Lung (tissue), 12 donors: ENCODE measurements around the gene STUM. TPM values are rescaled to one million over a fixed set of nuclear protein-coding genes. Genes with fewer than 3 reads are reported as not detected.
"Not testable (repeated sequence)": the region's sequence is repeated elsewhere in the genome, so short reads cannot be mapped to it uniquely, and the experiment has no call there.

Experiments used
- ATAC-seq: fragments of 200-7000 bp; cut with Tn5 transposase; one replicate; pipeline ENCODE4 v1.9.1; 2020; ENCODE audit warnings: moderate number of reproducible peaks; ENCODE audit not compliant: insufficient read depth, low FRiP score
- DNase-seq, 3 donors: peaks; one replicate each; pipeline ENCODE4 v3.0.0-alpha.2; 2013 to 2017
- H3K27ac ChIP-seq, 2 donors: one replicate each; pipeline ENCODE4 v1.5.1; 2013; ENCODE audit warnings: mild to moderate bottlenecking in 2 of 2, moderate library complexity in 2 of 2, control low read depth in 1 of 2, inconsistent platforms in 1 of 2, low read depth in 1 of 2, low read length in 1 of 2
- H3K27me3 ChIP-seq, 3 donors: one replicate each; pipeline ENCODE4 v1.5.1; 2013; ENCODE audit warnings: low read length in 2 of 3; ENCODE audit not compliant: control insufficient read depth in 3 of 3, insufficient read depth in 3 of 3
- H3K36me3 ChIP-seq, 4 donors: one replicate each; pipeline ENCODE4 v1.5.1; 2013; ENCODE audit warnings: low read length in 4 of 4, mild to moderate bottlenecking in 1 of 4, moderate library complexity in 1 of 4; ENCODE audit not compliant: control insufficient read depth in 4 of 4, insufficient read depth in 4 of 4
- H3K4me1 ChIP-seq, 5 donors: one replicate each; pipeline ENCODE4 v1.5.1; 2013; ENCODE audit warnings: low read length in 5 of 5, mild to moderate bottlenecking in 2 of 5, moderate library complexity in 1 of 5; ENCODE audit not compliant: control insufficient read depth in 5 of 5, insufficient read depth in 5 of 5
- H3K4me3 ChIP-seq: one replicate; pipeline ENCODE4 v1.5.1; 2013; ENCODE audit warnings: mild to moderate bottlenecking, control low read depth, moderate library complexity
- H3K9ac ChIP-seq, 2 donors: one replicate each; pipeline ENCODE4 v1.5.1; 2013; ENCODE audit warnings: low read length in 2 of 2, control low read depth in 1 of 2; ENCODE audit not compliant: insufficient read depth in 1 of 2
- H3K9me3 ChIP-seq, 4 donors: one replicate each; pipeline ENCODE4 v1.5.1; 2013; ENCODE audit warnings: low read length in 3 of 4, mild to moderate bottlenecking in 1 of 4, moderate library complexity in 1 of 4; ENCODE audit not compliant: control insufficient read depth in 4 of 4, insufficient read depth in 3 of 4
- CTCF ChIP-seq: IDR thresholded peaks from 2 replicates; pipeline ENCODE4 v1.5.1; 2012; ENCODE audit warnings: mild to moderate bottlenecking; ENCODE audit errors: control extremely low read depth, extremely low read depth
- WGBS, 2 donors: extraction: QIAGEN DNeasy Blood & Tissue Kit; methylation state at CpG; one replicate each; pipeline ENCODE4 v1.1.7; 2013; 5-methylcytosine and 5-hydroxymethylcytosine counted together
- polyA plus RNA-seq, 2 donors: library from polyadenylated mRNA; stranded (reverse); fragments of 200-250 nt; gene quantifications; one replicate each; pipeline ENCODE4 v1.2.1, GENCODE V29; 2013
- total RNA-seq, 2 donors: library from RNA; depleted of rRNA in 1 of 2; stranded (reverse); fragments of >200 nt in 1 of 2; gene quantifications; one replicate each; pipeline ENCODE4 v1.2.1, GENCODE V29; 2014 to 2021
- donor health status: control.
- donor health status: control.
- donor health status: Bipolar disorder and iron deficiency.
- donor health status: healthy.
- donor health status: DM: yes; HTN: yes; CAD: no.

The STUM gene
- total and polyA plus RNA-seq, 4 donors = 0.09 to 0.58 (median 0.48) TPM

GRCh38 chr1:226637147-226637935 lies 88.8 kb downstream of the STUM start:
- no peak overlapping the region for H3K9ac ChIP-seq
- no peak overlapping the region for H3K4me3 ChIP-seq
- no peaks in the 10 kb centered on the region for H3K9me3 ChIP-seq
- no peak for ATAC-seq
- WGBS, 2 donors = 80 to 91% methylated on average over 29 of the region's 29 CpGs
- H3K27me3 ChIP-seq = no peaks in the 10 kb centered on the region
- TF ChIP-seq CTCF = no peak
- H3K4me1 ChIP-seq = peaks cover 0 to 3% (median 0%) of the 10 kb centered on the region in 5 donors
- H3K27ac ChIP-seq = no peak overlapping the region
- H3K36me3 ChIP-seq = peaks cover 0 to 61% (median 8%) of the 10 kb centered on the region in 4 donors
- peak in 2 of 3 donors; percentile 36 to 55 for DNase-seq

- Histone ChIP-seq H3K9me3 (no peaks in the 10 kb centered on the region), H3K4me1 (peaks cover 0 to 3% (median 0%) of the 10 kb centered on the region in 5 donors), H3K4me3 (no peak overlapping the region), H3K9ac (no peak overlapping the region), H3K27me3 (no peaks in the 10 kb centered on the region), H3K36me3 (peaks cover 0 to 61% (median 8%) of the 10 kb centered on the region in 4 donors), H3K27ac (no peak overlapping the region)
- no peak for TF ChIP-seq CTCF
- no peak for DNase-seq
- no peak for ATAC-seq
- 79 to 92% methylated on average over 10 of the region's 10 CpGs for WGBS, 2 donors
These were observed 89.5 kb downstream of the STUM start for GRCh38 chr1:226638001-226638601.

GRCh38 chr1:226638608-226639007 lies 90.0 kb downstream of the STUM start:
- H3K4me3 ChIP-seq = no peak overlapping the region
- no peak overlapping the region for H3K27ac ChIP-seq
- H3K9ac ChIP-seq = no peak overlapping the region
- no peak for DNase-seq
- peaks cover 0 to 58% (median 8%) of the 10 kb centered on the region in 4 donors for H3K36me3 ChIP-seq
- H3K4me1 ChIP-seq = peaks cover 0 to 7% (median 1%) of the 10 kb centered on the region in 5 donors
- TF ChIP-seq CTCF = no peak
- 93 to 94% methylated on average over 16 of the region's 16 CpGs for WGBS, 2 donors
- H3K27me3 ChIP-seq = no peaks in the 10 kb centered on the region
- ATAC-seq = no peak
- H3K9me3 ChIP-seq = no peaks in the 10 kb centered on the region

GRCh38 chr1:226639206-226639605 lies 90.6 kb downstream of the STUM start:
- not testable (repeated sequence) for H3K9me3 ChIP-seq, DNase-seq

More at GRCh38 chr1:226639206-226639605, 90.6 kb downstream of the STUM start:
- H3K4me1 ChIP-seq = peaks cover 0 to 13% (median 2%) of the 10 kb centered on the region in 5 donors
- WGBS, 2 donors = 95 to 97% methylated on average over 8 of the region's 8 CpGs
- H3K27me3 ChIP-seq, H3K9ac ChIP-seq, H3K4me3 ChIP-seq, ATAC-seq, H3K27ac ChIP-seq: not testable (repeated sequence)
- H3K36me3 ChIP-seq = peaks cover 0 to 60% (median 9%) of the 10 kb centered on the region in 4 donors
